ENCODE results near the gene VPS41.

- TF ChIP-seq CTCF (conservative IDR thresholded peaks at IDR 0.05 in 1 of 2, IDR thresholded peaks at IDR 0.05 in 1 of 2; ENCODE audit: extremely low read depth in 1 of 2, insufficient read depth in 1 of 2, low read depth in 1 of 2, low read length in 2 of 2) (no peak), EZH2 (IDR thresholded peaks at IDR 0.05; ENCODE audit: borderline replicate concordance, low read length) (no peak)
These were observed 69.1 kb downstream of the VPS41 start for GRCh38 chr7:38839851-38840250.

All from mammary epithelial cell (primary cell).